Kidney epithelial cell (primary cell): Measurements from ENCODE around the gene GRHL3. TPM values are rescaled to one million over a fixed set of nuclear protein-coding genes. Genes with fewer than 3 reads are reported as not detected.

Experiments
- DNase-seq: peaks from one replicate; pipeline ENCODE4 v3.0.0-alpha.2; 2010; ENCODE audit warnings: low read depth
- H3K27me3 ChIP-seq: 2 replicates; pipeline ENCODE4 v1.6.0; 2011; ENCODE audit warnings: low read length; ENCODE audit not compliant: control insufficient read depth, insufficient read depth
- H3K36me3 ChIP-seq: 2 replicates; pipeline ENCODE4 v1.5.1; 2011; ENCODE audit warnings: low read length; ENCODE audit not compliant: control insufficient read depth, insufficient read depth
- H3K4me3 ChIP-seq: 2 replicates; pipeline ENCODE4 v1.5.1; 2011; ENCODE audit warnings: low read depth, mild to moderate bottlenecking, control low read depth, low read length
- total RNA-seq: library from RNA; depleted of rRNA; stranded (reverse); fragments of >200 nt; gene quantifications from 2 replicates; pipeline ENCODE4 v1.2.3, GENCODE V29; 2015
- TF ChIP-seq, protein P1 (sequence below): IDR thresholded peaks from 2 replicates; pipeline ENCODE4 v1.5.1; 2011; ENCODE audit warnings: mild to moderate bottlenecking, moderate library complexity, low read length, control low read depth, inconsistent platforms; ENCODE audit not compliant: insufficient read depth, poor library complexity, severe bottlenecking

GRHL3 gene
- total RNA-seq, 1 donor from 2014 or later, result 12.5 TPM

DNA sequence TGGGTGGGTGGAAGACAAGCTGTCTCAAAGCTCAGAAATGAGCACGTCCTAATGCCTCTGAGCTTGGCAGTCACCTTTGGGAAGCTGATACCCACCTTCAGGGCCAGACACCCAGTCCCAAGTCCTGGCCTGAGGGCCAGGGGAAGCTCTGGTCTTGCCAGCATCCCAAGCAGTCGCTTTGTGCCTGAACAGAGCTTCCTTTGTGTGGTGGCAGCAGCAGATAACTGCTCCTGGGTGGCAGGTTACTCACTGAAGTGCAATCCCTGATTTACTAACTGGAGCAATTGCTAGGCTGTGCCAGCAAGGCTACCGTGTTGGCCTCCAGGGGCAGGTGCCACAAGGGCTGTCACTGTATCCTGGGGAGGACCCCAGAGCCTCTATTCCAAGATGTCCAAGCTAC, 40.4 kb upstream of the GRHL3 start:
- peaks cover 5% of the 10 kb centered on the region for H3K27me3 ChIP-seq
- H3K36me3 ChIP-seq, result no peaks in the 10 kb centered on the region
- DNase-seq, result no peak
- TF ChIP-seq, protein P1, sequence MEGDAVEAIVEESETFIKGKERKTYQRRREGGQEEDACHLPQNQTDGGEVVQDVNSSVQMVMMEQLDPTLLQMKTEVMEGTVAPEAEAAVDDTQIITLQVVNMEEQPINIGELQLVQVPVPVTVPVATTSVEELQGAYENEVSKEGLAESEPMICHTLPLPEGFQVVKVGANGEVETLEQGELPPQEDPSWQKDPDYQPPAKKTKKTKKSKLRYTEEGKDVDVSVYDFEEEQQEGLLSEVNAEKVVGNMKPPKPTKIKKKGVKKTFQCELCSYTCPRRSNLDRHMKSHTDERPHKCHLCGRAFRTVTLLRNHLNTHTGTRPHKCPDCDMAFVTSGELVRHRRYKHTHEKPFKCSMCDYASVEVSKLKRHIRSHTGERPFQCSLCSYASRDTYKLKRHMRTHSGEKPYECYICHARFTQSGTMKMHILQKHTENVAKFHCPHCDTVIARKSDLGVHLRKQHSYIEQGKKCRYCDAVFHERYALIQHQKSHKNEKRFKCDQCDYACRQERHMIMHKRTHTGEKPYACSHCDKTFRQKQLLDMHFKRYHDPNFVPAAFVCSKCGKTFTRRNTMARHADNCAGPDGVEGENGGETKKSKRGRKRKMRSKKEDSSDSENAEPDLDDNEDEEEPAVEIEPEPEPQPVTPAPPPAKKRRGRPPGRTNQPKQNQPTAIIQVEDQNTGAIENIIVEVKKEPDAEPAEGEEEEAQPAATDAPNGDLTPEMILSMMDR, result no peak
- no peak overlapping the region for H3K4me3 ChIP-seq

DNA sequence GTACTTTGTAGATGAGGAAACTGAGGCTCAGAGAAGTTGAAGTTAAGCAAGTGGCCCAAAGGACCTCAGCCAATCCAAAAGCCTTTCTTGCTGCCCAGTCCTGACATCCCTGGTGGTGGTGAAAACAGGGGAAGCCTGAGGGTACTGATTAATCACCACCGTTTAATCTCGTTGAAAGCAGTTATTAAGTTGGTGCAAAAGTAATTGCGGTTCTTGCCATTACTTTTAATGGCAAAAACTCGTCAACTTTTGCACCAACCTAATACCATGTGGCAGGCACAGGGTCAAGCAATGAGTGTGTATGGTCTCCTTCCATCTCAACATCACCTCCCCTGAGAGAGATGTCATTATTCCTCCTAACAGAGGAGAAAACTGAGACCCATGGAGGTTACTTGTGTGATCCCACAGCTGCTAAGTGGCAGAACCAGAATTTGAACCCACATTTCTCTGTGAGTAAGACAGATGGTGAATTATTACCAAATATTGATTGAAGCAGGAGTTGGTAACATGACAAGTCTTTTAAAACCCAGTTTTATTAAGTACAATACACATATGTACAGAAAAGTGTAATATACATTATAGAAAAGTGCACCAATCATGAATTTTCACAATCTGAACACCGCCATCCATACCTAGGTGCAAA, 39.4 kb upstream of the GRHL3 start:
- H3K4me3 ChIP-seq, result no peak overlapping the region
- H3K36me3 ChIP-seq, result no peaks in the 10 kb centered on the region
- no peak for DNase-seq
- H3K27me3 ChIP-seq, result peaks cover 5% of the 10 kb centered on the region
- TF ChIP-seq, protein P1, result no peak

- TF ChIP-seq, protein P1, result no peak
- Histone ChIP-seq H3K4me3 (no peak overlapping the region), H3K27me3 (peaks cover 5% of the 10 kb centered on the region), H3K36me3 (no peaks in the 10 kb centered on the region)
- no peak for DNase-seq
Observed at GRCh38 chr1:24281591-24281990, 37.6 kb upstream of the GRHL3 start.

GRCh38 chr1:24282491-24282890, 36.7 kb upstream of the GRHL3 start:
- TF ChIP-seq, protein P1, result no peak
- Histone ChIP-seq H3K27me3 (peaks cover 5% of the 10 kb centered on the region), H3K36me3 (no peaks in the 10 kb centered on the region), H3K4me3 (no peak overlapping the region)
- DNase-seq, result no peak

DNA sequence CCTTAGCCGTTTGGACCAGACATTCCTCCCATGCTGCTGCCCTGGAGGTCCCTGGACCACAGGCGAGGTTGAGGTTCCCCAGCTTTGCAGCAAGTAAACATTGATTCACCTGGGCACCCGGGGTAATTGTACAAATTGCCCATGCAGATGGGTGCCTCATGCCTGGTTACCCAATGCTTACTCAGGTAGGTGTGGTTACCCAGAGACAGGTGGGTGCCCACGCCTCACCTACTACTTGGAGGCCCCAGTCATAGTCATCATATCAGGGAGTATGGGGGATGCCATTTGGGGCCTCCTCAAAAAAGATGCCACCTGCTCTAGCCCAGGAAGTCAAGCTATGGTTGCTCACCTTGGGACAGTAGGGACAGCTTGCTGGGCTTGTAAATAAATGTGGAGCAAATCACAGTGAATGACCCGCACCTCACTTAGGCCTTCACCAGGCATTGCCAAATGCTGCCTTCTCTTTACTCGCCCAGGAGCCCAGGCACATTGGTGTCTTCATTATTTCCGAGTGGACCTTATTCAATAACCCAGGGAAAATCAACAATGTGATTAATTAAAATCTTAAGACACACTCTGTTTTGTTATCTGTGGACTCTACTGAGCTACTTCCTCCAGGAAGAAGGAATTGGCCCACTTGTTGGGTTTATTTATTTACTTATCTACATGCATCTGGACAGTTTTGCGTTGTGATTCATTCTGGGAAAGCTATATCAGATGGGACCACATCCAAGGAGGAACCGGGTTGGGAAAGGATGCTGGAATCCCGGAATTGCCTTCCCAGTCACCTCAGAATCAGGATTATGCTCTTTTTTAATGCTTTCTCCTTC, 35.6 kb upstream of the GRHL3 start:
- H3K4me3 ChIP-seq, result no peak overlapping the region
- no peaks in the 10 kb centered on the region for H3K36me3 ChIP-seq
- DNase-seq, result no peak
- TF ChIP-seq, protein P1, result no peak
- peaks cover 3% of the 10 kb centered on the region for H3K27me3 ChIP-seq
